Activated naive CD8-positive, alpha-beta T cell treated with anti-CD3 and anti-CD28 coated beads, Interleukin-2, amount 50 U/mL, for 24 hours (primary cell): Measurements from ENCODE around the gene GPR27.

Experiments used
- ATAC-seq: fragments of 150-1000 bp; cut with Tn5 transposase; one replicate; pipeline ENCODE4 v1.10.0; 2021
- DNase-seq: peaks from one replicate; pipeline ENCODE4 v3.0.0; 2021
- H3K27ac Mint-ChIP-seq: one replicate; pipeline ENCODE4 v1.8.0; 2021; ENCODE audit warnings: mild to moderate bottlenecking, mixed read lengths
- H3K27me3 Mint-ChIP-seq: one replicate; pipeline ENCODE4 v1.8.0; 2021; ENCODE audit warnings: mixed read lengths
- H3K36me3 Mint-ChIP-seq: one replicate; pipeline ENCODE4 v1.8.0; 2021; ENCODE audit warnings: low read depth, mixed read lengths
- H3K4me1 Mint-ChIP-seq: one replicate; pipeline ENCODE4 v1.8.0; 2021; ENCODE audit warnings: mixed read lengths
- H3K4me3 Mint-ChIP-seq: one replicate; pipeline ENCODE4 v1.8.0; 2021; ENCODE audit warnings: mild to moderate bottlenecking, moderate library complexity, mixed read lengths
- H3K9me3 Mint-ChIP-seq: one replicate; pipeline ENCODE4 v1.8.0; 2021; ENCODE audit warnings: mixed read lengths

The GPR27 gene, protein sequence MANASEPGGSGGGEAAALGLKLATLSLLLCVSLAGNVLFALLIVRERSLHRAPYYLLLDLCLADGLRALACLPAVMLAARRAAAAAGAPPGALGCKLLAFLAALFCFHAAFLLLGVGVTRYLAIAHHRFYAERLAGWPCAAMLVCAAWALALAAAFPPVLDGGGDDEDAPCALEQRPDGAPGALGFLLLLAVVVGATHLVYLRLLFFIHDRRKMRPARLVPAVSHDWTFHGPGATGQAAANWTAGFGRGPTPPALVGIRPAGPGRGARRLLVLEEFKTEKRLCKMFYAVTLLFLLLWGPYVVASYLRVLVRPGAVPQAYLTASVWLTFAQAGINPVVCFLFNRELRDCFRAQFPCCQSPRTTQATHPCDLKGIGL

DNA sequence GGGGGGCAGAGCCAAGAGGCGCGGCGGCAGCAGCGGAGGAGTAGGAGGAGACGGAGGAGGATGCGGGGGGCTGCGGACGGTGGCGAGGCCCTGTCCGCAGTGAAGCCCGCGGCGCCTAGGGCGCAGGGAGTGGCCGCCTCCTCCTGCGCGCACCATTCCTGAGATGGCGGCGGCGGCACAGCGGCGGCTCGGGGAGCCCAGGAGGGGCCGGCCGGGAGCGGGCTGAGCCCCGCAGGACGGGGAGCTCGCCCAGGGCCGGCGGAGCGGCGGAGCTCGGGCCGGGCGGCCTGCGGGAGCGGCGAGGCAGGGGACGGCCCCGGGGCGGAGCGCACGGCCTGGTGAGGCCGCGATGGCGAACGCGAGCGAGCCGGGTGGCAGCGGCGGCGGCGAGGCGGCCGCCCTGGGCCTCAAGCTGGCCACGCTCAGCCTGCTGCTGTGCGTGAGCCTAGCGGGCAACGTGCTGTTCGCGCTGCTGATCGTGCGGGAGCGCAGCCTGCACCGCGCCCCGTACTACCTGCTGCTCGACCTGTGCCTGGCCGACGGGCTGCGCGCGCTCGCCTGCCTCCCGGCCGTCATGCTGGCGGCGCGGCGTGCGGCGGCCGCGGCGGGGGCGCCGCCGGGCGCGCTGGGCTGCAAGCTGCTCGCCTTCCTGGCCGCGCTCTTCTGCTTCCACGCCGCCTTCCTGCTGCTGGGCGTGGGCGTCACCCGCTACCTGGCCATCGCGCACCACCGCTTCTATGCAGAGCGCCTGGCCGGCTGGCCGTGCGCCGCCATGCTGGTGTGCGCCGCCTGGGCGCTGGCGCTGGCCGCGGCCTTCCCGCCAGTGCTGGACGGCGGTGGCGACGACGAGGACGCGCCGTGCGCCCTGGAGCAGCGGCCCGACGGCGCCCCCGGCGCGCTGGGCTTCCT is at the start of gene GPR27:
GPR27 (plus strand) TSS at position 155 of the 909 bp plus-strand sequence; CDS start at position 350, 195 bp downstream.
- Mint-ChIP-seq H3K9me3 (no peaks in the 10 kb centered on the region), H3K27me3 (peaks cover 48% of the 10 kb centered on the region), H3K4me1 (peaks cover 5% of the 10 kb centered on the region), H3K36me3 (no peaks in the 10 kb centered on the region), H3K4me3 (peak within 1 kb of the TSS; percentile 48), H3K27ac (no peak within 1 kb of the TSS)
- DNase-seq (peak; percentile 23), ATAC-seq (peak; percentile 48)

DNA sequence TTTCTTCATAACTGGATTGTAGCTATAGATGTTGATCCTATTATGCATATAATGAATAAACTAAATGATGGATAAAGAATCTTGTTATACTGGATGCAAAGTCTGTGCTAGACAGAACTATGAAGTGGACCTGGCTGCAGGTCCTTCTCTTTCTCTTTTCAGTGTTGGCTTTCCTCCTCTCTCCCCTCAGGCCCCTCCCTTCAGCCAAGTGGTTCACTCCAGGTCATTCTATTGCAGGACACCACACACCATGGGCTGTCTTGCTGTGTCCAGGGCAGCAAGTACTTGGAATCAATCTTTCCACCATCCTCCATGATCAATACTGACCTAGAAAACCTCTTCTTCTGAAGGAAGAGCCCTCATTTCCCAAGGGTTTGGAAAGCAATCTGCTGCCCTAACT is 48.7 kb upstream of the GPR27 start:
- no peak for ATAC-seq
- H3K36me3 Mint-ChIP-seq, result peaks cover 10% of the 10 kb centered on the region
- H3K27ac Mint-ChIP-seq, result peak overlapping the region; percentile 47
- no peak overlapping the region for H3K4me3 Mint-ChIP-seq
- no peak for DNase-seq
- H3K4me1 Mint-ChIP-seq, result peaks cover 49% of the 10 kb centered on the region
- H3K9me3 Mint-ChIP-seq, result no peaks in the 10 kb centered on the region
- no peaks in the 10 kb centered on the region for H3K27me3 Mint-ChIP-seq

DNA sequence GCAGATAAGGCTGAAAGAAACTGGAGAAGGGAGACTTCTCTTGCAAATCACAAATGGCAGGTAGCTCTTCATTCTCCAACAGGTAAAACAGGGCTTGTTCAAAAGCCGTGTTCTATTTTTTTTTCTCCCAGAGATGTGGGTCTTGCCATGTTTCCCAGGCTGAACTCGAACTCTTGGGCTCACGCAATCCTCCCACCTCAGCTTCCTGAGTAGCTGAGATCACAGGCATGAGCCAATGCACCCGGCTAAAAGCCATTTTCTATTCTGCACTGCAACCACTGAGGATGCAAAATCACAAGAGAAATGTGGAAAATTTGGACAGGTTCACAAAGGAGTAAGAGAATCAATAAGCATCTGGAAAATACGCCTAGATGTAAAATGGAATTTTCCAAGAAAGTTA is 48.0 kb upstream of the GPR27 start:
- no peak overlapping the region for H3K27ac Mint-ChIP-seq
- H3K4me1 Mint-ChIP-seq, result peaks cover 55% of the 10 kb centered on the region
- DNase-seq (no peak), ATAC-seq (no peak)
- H3K9me3 Mint-ChIP-seq, result no peaks in the 10 kb centered on the region
- no peaks in the 10 kb centered on the region for H3K27me3 Mint-ChIP-seq
- peaks cover 10% of the 10 kb centered on the region for H3K36me3 Mint-ChIP-seq
- no peak overlapping the region for H3K4me3 Mint-ChIP-seq

DNA sequence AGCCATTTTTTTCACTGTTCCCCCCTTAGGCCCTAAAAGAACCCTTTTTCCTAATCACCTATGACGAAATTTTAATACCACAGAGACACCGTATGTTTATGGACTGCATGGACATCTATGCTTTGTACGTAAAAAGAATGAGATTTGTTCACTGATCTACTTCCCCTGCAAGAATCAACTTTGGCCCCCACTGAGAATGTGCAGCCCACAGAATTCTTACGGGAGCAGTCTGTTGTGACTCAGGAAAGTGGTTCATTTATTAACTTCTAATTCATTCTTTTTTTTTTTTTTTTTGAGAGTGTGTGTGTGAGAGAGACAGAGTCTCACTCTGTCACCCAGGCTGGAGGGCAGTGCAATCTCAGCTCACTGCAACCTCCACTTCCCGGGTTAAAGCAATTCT is 46.1 kb upstream of the GPR27 start:
- Mint-ChIP-seq H3K36me3 (peaks cover 2% of the 10 kb centered on the region), H3K27ac (no peak overlapping the region), H3K9me3 (no peaks in the 10 kb centered on the region), H3K4me3 (no peak overlapping the region), H3K4me1 (peaks cover 45% of the 10 kb centered on the region), H3K27me3 (no peaks in the 10 kb centered on the region)
- DNase-seq, result no peak
- ATAC-seq, result no peak

DNA sequence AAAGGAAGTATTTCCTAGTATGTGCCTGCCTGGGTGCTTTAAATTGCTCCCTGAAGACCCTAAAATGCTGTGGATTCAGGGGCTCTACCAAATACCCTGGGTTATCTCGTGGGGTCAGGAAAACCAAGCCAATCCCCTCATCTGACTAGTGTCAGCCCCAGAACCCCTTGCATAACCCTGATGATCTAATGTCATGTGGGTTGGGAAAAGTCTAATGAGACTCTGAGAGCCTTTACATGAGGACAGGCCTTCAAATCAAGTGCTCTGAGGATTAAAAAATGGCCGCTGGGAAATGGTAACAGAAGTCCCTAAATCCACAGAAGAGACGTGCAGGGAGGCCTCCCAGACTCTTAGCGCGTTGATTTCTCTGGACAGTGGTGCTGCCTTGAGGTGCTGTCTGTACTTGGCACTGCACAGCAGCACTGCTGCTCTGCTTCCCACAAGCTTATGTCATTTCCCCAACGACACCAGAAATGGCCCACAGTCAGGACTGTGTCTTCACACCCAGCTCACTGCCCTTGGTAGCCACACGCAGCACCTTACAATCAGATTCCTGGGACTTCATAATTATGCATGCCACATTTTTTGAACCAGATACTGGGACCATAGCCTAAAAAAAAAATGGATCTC is 45.1 kb upstream of the GPR27 start:
- Mint-ChIP-seq H3K4me1 (peaks cover 43% of the 10 kb centered on the region), H3K27ac (no peak overlapping the region), H3K27me3 (no peaks in the 10 kb centered on the region), H3K9me3 (no peaks in the 10 kb centered on the region), H3K36me3 (peaks cover 2% of the 10 kb centered on the region), H3K4me3 (no peak overlapping the region)
- ATAC-seq (no peak), DNase-seq (no peak)

DNA sequence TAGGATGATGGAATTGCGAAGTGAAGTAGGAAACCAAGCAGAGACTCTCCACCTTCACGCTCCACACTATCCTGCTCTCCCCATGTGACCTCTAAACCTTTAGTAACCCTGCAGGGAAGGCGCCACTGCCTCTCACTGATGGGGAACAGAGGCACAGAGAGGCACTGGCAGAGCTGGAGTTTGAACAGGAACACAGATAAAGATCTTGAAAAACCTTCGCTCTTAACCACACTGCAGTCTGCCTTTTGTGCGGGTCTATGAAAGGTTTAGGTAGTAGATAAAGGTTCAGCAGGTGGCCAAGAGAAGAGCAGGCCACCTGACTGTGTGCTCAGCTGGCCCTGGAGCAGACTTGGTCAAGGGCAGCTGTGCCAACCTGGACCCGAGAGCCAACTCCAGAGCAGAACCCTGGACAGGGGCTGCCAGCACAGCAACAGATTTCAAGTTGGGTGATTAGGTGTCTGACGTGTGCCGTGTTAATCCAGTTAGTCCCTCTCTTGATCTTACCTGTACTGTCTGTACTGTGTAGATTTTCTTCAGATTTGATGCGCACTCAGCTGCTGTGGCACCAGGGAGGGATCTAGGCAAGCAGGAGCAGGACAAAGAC is 43.6 kb upstream of the GPR27 start:
- Mint-ChIP-seq H3K9me3 (no peaks in the 10 kb centered on the region), H3K4me3 (no peak overlapping the region), H3K27ac (no peak overlapping the region), H3K27me3 (no peaks in the 10 kb centered on the region), H3K36me3 (no peaks in the 10 kb centered on the region), H3K4me1 (peaks cover 43% of the 10 kb centered on the region)
- no peak for DNase-seq
- ATAC-seq, result no peak

DNA sequence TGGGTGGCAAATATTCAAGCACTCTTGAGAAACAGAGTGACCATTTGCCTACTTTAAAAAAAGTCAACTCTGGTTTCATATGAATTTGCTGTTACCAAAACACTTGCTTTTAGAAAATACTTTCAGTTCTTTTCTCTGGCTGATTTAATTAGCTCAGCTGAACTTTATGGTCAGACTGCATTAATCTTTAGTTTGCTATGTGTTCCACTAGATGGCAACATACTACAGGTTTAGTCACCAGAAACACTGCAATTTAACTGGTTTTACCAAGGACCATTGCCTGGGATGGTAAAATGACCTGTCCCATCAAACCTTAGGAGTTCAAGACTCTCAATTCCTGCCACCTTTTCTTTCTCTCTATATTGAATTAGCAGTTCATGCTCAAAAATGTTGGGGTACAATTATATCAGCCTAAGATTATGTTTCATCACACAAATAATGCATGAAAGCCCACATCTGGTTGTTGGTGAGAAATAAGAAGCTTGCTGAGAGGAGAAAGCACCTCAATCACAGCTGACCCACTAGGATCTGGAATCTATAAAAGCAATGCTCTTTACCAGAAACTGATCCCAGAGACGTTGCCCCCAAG is 42.7 kb upstream of the GPR27 start:
- DNase-seq, result no peak

DNA sequence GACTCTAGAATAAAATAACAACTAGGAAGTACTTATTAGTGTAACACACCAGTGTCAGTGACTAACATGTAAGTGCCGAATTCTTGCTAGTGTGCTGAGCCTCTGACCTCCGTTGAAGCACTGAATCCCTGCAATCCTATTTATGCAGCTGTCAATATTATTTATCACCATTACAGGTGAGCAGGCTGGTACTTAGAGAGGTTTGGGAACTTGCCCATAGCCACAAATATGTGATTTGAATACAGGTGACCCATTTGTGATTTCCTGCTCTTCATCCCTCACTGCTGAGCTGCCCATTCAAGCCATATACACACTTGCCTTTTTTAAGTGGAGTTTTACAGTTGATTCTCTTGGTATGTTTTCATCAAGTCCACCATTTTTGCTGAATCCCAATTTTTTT is 40.6 kb upstream of the GPR27 start:
- Mint-ChIP-seq H3K9me3 (no peaks in the 10 kb centered on the region), H3K4me1 (peaks cover 54% of the 10 kb centered on the region), H3K4me3 (no peak overlapping the region), H3K36me3 (no peaks in the 10 kb centered on the region), H3K27me3 (no peaks in the 10 kb centered on the region), H3K27ac (no peak overlapping the region)
- no peak for DNase-seq
- ATAC-seq, result no peak

More for the DNA sequence above, 42.7 kb upstream of the GPR27 start:
- no peaks in the 10 kb centered on the region for H3K9me3 Mint-ChIP-seq
- H3K4me3 Mint-ChIP-seq, result no peak overlapping the region
- no peak overlapping the region for H3K27ac Mint-ChIP-seq
- peak; percentile 70 for ATAC-seq
- no peaks in the 10 kb centered on the region for H3K27me3 Mint-ChIP-seq
- peaks cover 41% of the 10 kb centered on the region for H3K4me1 Mint-ChIP-seq
- H3K36me3 Mint-ChIP-seq, result no peaks in the 10 kb centered on the region

DNA sequence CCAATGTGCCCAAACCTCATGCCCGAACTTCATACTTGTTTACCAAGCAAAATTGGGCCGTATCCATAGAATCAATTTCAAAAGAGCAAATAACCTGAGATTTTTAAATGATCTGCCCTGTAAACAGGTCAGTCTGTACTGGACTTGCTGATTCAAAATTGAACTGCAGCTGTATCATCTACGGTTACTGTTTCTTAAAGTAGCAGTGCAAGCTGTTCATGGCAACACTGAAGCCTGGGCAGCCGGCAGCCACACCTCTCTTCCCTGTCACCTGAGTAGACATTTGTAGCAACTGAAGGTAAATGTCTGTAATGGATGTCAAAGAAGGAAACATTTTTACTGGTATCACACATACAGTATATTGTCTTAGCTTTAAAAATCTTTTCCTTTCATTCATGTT is 39.1 kb upstream of the GPR27 start:
- ATAC-seq (no peak), DNase-seq (no peak)
- Mint-ChIP-seq H3K27me3 (no peaks in the 10 kb centered on the region), H3K4me3 (no peak overlapping the region), H3K36me3 (no peaks in the 10 kb centered on the region), H3K9me3 (no peaks in the 10 kb centered on the region), H3K4me1 (peaks cover 68% of the 10 kb centered on the region), H3K27ac (no peak overlapping the region)

DNA sequence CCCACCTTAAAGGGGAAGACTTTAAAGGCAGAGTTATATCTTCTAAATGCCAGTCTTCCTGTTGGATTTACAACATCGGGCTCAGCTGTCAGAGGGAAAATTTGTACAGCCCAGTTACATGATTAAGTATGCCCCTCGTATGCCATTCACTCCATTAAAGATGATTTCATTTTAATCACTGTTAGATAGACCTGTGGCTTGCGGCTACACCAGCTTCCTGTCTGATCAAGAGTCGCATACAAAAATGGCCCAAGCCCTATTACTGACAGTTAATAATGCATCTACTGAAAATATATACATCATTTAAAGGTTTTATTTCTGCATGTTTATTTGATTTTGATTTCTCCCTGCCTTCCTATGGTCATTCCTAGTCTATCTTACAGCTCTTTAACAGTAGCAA is 35.6 kb upstream of the GPR27 start:
- Mint-ChIP-seq H3K27me3 (no peaks in the 10 kb centered on the region), H3K9me3 (no peaks in the 10 kb centered on the region), H3K4me3 (no peak overlapping the region), H3K4me1 (peaks cover 77% of the 10 kb centered on the region), H3K27ac (peak overlapping the region; percentile 59), H3K36me3 (no peaks in the 10 kb centered on the region)
- peak; percentile 22 for ATAC-seq
- no peak for DNase-seq

DNA sequence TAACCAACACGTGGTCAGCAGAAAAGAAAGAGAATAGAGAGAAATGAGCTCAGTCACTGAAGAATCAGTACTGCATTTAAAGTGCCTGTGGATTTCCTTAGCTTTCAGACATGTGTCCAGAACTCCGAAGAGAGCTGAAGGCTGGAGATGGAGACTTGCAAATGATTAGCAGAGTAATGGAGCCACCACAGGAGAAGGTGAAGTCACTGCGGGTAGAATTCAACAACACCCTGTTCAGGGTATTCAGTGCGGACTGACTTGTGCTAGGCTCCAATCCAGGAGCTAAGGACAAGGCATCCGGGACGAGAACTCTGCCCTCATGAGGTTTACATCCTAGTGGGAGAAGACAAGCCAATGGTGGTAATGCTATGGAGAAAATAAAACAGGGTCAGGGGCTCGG is 32.7 kb upstream of the GPR27 start:
- DNase-seq, result no peak
- ATAC-seq, result no peak
- peaks cover 75% of the 10 kb centered on the region for H3K4me1 Mint-ChIP-seq
- H3K27ac Mint-ChIP-seq, result peak overlapping the region; percentile 87
- H3K9me3 Mint-ChIP-seq, result no peaks in the 10 kb centered on the region
- no peaks in the 10 kb centered on the region for H3K27me3 Mint-ChIP-seq
- peak overlapping the region; percentile 57 for H3K4me3 Mint-ChIP-seq
- no peaks in the 10 kb centered on the region for H3K36me3 Mint-ChIP-seq

DNA sequence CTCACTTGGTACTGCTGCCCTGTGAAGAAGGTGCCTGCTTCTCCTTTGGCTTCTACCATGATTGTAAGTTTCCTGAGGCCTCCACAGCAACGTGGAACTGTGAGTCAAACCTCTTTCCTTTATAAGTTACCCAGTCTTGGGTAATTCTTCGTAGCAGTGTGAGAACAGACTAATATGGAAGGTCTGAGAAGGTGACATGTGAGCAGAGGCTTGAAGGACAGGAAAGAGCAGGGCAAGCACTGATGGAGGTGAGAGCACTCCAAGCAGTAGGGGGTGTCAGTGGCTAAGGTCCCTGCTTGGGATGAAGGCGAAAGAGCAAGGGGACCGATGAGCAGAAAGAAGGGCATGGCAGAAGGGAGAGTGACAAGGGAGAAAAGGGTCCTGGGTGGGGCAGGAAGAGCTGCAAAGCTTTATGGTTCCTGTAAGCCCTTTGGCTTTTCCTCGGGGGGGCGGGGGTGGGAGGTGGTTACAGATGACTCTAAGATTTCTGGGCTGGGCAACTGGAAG is 32.0 kb upstream of the GPR27 start:
- Mint-ChIP-seq H3K36me3 (no peaks in the 10 kb centered on the region), H3K4me3 (peak overlapping the region; percentile 57), H3K27me3 (no peaks in the 10 kb centered on the region), H3K9me3 (no peaks in the 10 kb centered on the region), H3K4me1 (peaks cover 77% of the 10 kb centered on the region), H3K27ac (peak overlapping the region; percentile 87)
- peak; percentile 19 for DNase-seq
- ATAC-seq, result peak; percentile 37

DNA sequence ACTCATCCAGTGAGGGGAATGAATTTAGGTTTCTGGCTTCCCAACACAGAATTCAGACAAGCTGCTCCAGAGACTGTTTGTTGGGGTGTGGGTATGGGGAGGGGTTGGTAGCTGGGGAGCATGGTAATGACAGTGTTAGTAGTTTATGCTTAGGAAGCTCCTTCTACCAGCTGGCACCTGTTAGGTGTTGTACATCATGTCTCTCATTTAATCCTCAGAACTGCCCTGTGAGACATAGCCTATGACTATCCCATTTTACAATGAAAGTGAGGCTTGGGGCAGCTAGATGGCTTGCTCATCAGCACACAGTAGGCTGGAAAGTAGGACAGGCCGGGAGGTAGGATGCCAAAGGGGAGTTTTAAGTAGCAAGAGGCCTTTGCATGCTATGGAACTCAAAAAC is 31.0 kb upstream of the GPR27 start:
- no peaks in the 10 kb centered on the region for H3K27me3 Mint-ChIP-seq
- peak overlapping the region; percentile 57 for H3K4me3 Mint-ChIP-seq
- peak overlapping the region; percentile 87 for H3K27ac Mint-ChIP-seq

More for the DNA sequence above, 31.0 kb upstream of the GPR27 start:
- DNase-seq (no peak), ATAC-seq (no peak)
- Mint-ChIP-seq H3K9me3 (no peaks in the 10 kb centered on the region), H3K4me1 (peaks cover 72% of the 10 kb centered on the region), H3K36me3 (no peaks in the 10 kb centered on the region)
